ENCODE measurements around the gene CDC20B. TPM values are rescaled to one million over a fixed set of nuclear protein-coding genes. Genes with fewer than 3 reads are reported as not detected.

CDC20B gene
- total RNA-seq, 1 donor from 2014 or later: not detected

- peak; percentile 62 for TF ChIP-seq CTCF (IDR thresholded peaks at IDR 0.05; ENCODE audit: insufficient read depth, low read length, poor library complexity, severe bottlenecking)
- Histone ChIP-seq H3K4me3 (ENCODE audit: low read depth, low read length) (peak overlapping the region; percentile 35), H3K27me3 (ENCODE audit: control insufficient read depth, insufficient read depth, low read length) (peaks cover 15% of the 10 kb centered on the region), H3K36me3 (ENCODE audit: control insufficient read depth, insufficient read depth, low read length) (no peaks in the 10 kb centered on the region)
- peak; percentile 39 for DNase-seq (ENCODE audit: low read depth)
These were observed 702 bp downstream of the CDC20B start for GRCh38 chr5:55172051-55172899.

GRCh38 chr5:55171471-55171870 lies 1.5 kb downstream of the CDC20B start:
- no peak overlapping the region for H3K4me3 ChIP-seq (ENCODE audit: low read depth, low read length)
- no peak for DNase-seq (ENCODE audit: low read depth)
- no peaks in the 10 kb centered on the region for H3K36me3 ChIP-seq (ENCODE audit: control insufficient read depth, insufficient read depth, low read length)
- peaks cover 13% of the 10 kb centered on the region for H3K27me3 ChIP-seq (ENCODE audit: control insufficient read depth, insufficient read depth, low read length)
- TF ChIP-seq CTCF (IDR thresholded peaks at IDR 0.05; ENCODE audit: insufficient read depth, low read length, poor library complexity, severe bottlenecking): no peak

- no peak overlapping the region for H3K4me3 ChIP-seq (ENCODE audit: low read depth, low read length)
- TF ChIP-seq CTCF (IDR thresholded peaks at IDR 0.05; ENCODE audit: insufficient read depth, low read length, poor library complexity, severe bottlenecking): no peak
- H3K27me3 ChIP-seq (ENCODE audit: control insufficient read depth, insufficient read depth, low read length): no peaks in the 10 kb centered on the region
- DNase-seq (ENCODE audit: low read depth): no peak
- no peaks in the 10 kb centered on the region for H3K36me3 ChIP-seq (ENCODE audit: control insufficient read depth, insufficient read depth, low read length)
These were observed 10.3 kb downstream of the CDC20B start for GRCh38 chr5:55162666-55163065.

- Histone ChIP-seq H3K27me3 (ENCODE audit: control insufficient read depth, insufficient read depth, low read length) (no peaks in the 10 kb centered on the region), H3K36me3 (ENCODE audit: control insufficient read depth, insufficient read depth, low read length) (no peaks in the 10 kb centered on the region), H3K4me3 (ENCODE audit: low read depth, low read length) (peak overlapping the region; percentile 76)
- DNase-seq (ENCODE audit: low read depth): peak; percentile 82
- TF ChIP-seq CTCF (IDR thresholded peaks at IDR 0.05; ENCODE audit: insufficient read depth, low read length, poor library complexity, severe bottlenecking): no peak
These were observed 12.3 kb downstream of the CDC20B start for GRCh38 chr5:55160493-55161209.

GRCh38 chr5:55159763-55160492 lies 13.0 kb downstream of the CDC20B start, which contains the start of gene GPX8:
TSS of gene GPX8 (plus strand) at chr5:55160171. CDS start at chr5:55160193, 22 bp downstream.
- TF ChIP-seq CTCF (IDR thresholded peaks at IDR 0.05; ENCODE audit: insufficient read depth, low read length, poor library complexity, severe bottlenecking): peak; percentile 50
- H3K36me3 ChIP-seq (ENCODE audit: control insufficient read depth, insufficient read depth, low read length): no peaks in the 10 kb centered on the region
- H3K27me3 ChIP-seq (ENCODE audit: control insufficient read depth, insufficient read depth, low read length): no peaks in the 10 kb centered on the region
- DNase-seq (ENCODE audit: low read depth): peak; percentile 75
- peak within 1 kb of the TSS; percentile 76 for H3K4me3 ChIP-seq (ENCODE audit: low read depth, low read length)

All from kidney epithelial cell (primary cell).